Fibroblast of pulmonary artery (primary cell): ENCODE results near the gene DNAH1.

Experiments
- DNase-seq: peaks from one replicate; pipeline ENCODE4 v3.0.0-alpha.2; 2010; ENCODE audit warnings: low read depth
- H3K4me3 ChIP-seq: replicated peaks from 2 replicates; pipeline ENCODE4 v1.5.1; 2011; ENCODE audit warnings: low read depth, mild to moderate bottlenecking, control low read depth, low read length, moderate library complexity
- TF ChIP-seq, protein P1 (sequence below): IDR thresholded peaks from 2 replicates; pipeline ENCODE4 v1.5.1; 2011; ENCODE audit warnings: mild to moderate bottlenecking, control low read depth, low read length, inconsistent platforms; ENCODE audit errors: missing control alignments

The DNAH1 gene

DNA sequence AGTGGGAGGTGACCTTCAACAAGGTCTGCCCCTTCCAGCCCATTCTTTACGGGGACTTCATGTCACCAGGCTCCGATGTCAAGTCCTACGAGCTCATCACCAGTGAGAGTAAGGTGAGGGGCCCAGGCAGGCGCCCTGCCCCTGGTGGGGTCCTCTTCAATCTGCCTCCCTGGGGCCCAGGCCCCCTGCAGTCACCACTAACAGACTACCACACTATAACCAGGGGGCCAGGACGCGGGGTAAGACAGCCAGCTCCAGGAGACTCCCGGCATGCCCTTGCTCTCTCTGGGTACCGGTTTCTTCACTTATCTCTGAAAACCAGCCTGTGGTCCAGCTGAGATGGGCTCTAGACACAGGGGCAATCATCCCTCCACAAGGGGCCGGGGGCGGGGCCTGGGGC, 63.9 kb downstream of the DNAH1 start:
- H3K4me3 ChIP-seq, result no peak overlapping the region
- TF ChIP-seq, protein P1, sequence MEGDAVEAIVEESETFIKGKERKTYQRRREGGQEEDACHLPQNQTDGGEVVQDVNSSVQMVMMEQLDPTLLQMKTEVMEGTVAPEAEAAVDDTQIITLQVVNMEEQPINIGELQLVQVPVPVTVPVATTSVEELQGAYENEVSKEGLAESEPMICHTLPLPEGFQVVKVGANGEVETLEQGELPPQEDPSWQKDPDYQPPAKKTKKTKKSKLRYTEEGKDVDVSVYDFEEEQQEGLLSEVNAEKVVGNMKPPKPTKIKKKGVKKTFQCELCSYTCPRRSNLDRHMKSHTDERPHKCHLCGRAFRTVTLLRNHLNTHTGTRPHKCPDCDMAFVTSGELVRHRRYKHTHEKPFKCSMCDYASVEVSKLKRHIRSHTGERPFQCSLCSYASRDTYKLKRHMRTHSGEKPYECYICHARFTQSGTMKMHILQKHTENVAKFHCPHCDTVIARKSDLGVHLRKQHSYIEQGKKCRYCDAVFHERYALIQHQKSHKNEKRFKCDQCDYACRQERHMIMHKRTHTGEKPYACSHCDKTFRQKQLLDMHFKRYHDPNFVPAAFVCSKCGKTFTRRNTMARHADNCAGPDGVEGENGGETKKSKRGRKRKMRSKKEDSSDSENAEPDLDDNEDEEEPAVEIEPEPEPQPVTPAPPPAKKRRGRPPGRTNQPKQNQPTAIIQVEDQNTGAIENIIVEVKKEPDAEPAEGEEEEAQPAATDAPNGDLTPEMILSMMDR, result no peak
- DNase-seq, result no peak

DNA sequence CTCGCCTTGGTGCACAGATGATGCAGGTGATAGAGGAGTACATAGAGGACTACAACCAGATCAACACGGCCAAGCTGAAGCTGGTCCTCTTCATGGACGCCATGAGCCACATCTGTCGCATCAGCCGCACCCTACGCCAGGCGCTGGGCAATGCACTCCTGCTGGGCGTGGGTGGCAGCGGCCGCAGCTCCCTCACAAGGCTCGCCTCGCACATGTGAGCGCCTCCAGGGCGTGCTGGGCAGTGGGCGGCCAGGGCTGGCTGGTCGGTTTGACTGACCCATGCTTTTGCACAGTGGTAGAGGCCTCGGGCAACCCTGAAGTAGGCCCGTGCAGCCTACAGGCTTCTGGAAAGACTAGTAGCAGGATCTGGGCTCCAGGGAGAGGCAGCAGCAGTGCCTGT, 65.5 kb downstream of the DNAH1 start:
- no peak overlapping the region for H3K4me3 ChIP-seq
- TF ChIP-seq, protein P1, result no peak
- no peak for DNase-seq

DNA sequence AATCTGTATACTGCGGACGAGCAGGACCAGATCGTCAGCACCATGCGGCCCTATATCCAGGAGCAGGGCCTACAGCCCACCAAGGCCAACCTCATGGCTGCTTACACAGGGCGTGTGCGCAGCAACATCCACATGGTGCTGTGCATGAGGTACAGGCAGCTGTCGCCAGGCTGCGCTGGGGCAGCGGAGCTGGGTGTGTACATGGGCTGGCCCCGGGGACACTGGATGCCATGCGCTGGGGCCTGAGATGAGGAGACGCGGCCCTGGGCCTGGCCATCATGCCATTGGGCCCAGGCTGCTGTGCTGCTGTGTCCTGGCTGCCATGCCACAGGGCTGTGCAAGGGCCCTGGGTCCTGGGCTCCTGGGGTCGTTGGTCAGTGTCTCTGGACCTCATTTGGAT, 67.3 kb downstream of the DNAH1 start:
- TF ChIP-seq, protein P1, result no peak
- no peak for DNase-seq

GRCh38 chr3:52384019-52384761, 68.1 kb downstream of the DNAH1 start:
- TF ChIP-seq, protein P1, result no peak
- no peak overlapping the region for H3K4me3 ChIP-seq
- no peak for DNase-seq

More for the DNA sequence above, 67.3 kb downstream of the DNAH1 start:
- no peak overlapping the region for H3K4me3 ChIP-seq

DNA sequence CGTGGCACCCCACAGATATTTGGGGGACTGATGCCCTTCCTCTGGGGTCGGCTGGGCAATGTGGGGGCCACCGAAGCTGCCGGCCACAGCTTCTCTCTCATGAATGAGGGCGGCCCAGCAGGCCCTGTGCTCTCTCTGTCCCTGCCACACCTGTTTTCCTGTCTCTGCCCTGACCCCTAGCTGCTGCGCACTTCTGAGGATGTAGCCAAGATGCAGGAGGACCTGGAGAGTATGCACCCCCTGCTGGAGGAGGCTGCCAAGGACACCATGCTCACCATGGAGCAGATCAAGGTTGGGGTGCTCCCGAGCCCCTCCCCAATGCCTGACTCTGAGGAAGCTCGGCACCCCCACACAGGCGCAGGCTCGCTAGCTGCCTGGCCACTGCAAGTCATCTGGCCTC, 69.0 kb downstream of the DNAH1 start:
- peak; percentile 32 for DNase-seq
- TF ChIP-seq, protein P1, result peak; percentile 64

DNA sequence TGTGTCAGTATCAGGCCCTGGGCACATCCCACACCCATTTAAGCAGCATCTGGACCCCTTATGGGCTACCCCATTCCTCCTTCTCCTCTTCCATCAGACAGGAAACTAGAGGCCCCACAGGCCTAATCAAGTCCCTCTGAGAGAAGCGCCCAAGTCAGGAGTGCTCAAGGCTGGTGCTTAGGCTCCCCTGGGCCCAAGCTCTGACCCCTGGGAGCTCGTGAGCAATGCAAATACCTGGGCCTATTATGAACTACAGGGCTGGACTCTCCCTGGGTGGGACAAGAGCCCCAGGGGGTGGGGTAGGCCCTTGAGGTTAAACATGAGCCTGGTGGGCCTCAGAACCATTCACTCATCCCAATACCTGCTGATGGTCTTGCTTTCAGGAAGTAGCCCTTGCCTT, 71.4 kb downstream of the DNAH1 start:
- H3K4me3 ChIP-seq, result no peak overlapping the region
- TF ChIP-seq, protein P1, result no peak
- DNase-seq, result no peak

More for the DNA sequence above, 69.0 kb downstream of the DNAH1 start:
- no peak overlapping the region for H3K4me3 ChIP-seq

DNA sequence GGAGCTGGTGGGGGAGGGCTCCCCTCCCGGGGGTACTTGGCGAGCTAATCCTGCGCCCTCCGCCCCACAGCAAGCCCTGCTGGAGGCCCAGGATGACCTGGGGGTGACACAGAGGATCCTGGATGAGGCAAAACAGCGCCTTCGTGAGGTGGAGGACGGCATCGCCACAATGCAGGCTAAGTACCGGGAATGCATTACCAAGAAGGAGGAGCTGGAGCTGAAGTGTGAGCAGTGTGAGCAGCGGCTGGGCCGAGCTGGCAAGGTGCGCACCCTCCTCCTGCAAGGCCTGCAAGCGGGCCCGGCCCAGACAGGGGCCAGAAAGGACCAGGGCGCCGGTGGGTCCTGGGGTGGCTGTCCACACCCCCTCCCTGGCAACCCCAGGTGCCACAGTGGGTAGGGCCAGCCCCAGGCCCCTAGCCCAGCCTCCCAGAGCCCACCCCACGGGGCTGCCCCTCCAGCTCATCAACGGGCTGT, 72.3 kb downstream of the DNAH1 start:
- TF ChIP-seq, protein P1, result no peak
- no peak for DNase-seq
- H3K4me3 ChIP-seq, result no peak overlapping the region
